Spinal cord (tissue), 10 donors: ENCODE results near the gene DGKH. TPM values are rescaled to one million over a fixed set of nuclear protein-coding genes. Genes with fewer than 3 reads are reported as not detected.
A peak's percentile ranks its signal among the peaks of the same experiment; 100 is the strongest.

Source experiments
- DNase-seq, 6 donors: peaks; one replicate each; pipeline versions ENCODE4 v3.0.0 to v3.0.0-alpha.2; 2013 to 2015; ENCODE audit warnings: low spot score in 6 of 6, low read depth in 4 of 6
- H3K27ac ChIP-seq: one replicate; pipeline ENCODE4 v1.5.1; 2013; ENCODE audit warnings: low read depth, low read length, control low read depth
- H3K27me3 ChIP-seq: one replicate; pipeline ENCODE4 v1.6.1; 2013; ENCODE audit warnings: low read length; ENCODE audit not compliant: control insufficient read depth, insufficient read depth
- H3K36me3 ChIP-seq: one replicate; pipeline ENCODE4 v1.6.1; 2013; ENCODE audit warnings: low read length; ENCODE audit not compliant: control insufficient read depth, insufficient read depth
- H3K4me1 ChIP-seq: one replicate; pipeline ENCODE4 v1.6.1; 2013; ENCODE audit warnings: low read length; ENCODE audit not compliant: control insufficient read depth, insufficient read depth
- H3K4me3 ChIP-seq: one replicate; pipeline ENCODE4 v1.5.1; 2013; ENCODE audit warnings: low read depth, low read length, control low read depth
- H3K9me3 ChIP-seq: one replicate; pipeline ENCODE4 v1.6.1; 2013; ENCODE audit warnings: low read length; ENCODE audit not compliant: control insufficient read depth, insufficient read depth
- WGBS: methylation state at CpG from one replicate; pipeline ENCODE4 v1.1.5; 2013; ENCODE audit warnings: missing lambda C conversion rate; ENCODE audit not compliant: insufficient coverage; 5-methylcytosine and 5-hydroxymethylcytosine counted together
- long read RNA-seq, 4 donors: transcript quantifications; one replicate each; lab custom pipeline, GENCODE V29; 2026
- polyA plus RNA-seq, 2 donors: library from polyadenylated mRNA; unstranded; fragments of 120-200 nt; gene quantifications; one replicate each; pipeline ENCODE4 v1.2.1, GENCODE V29; 2013; ENCODE audit not compliant: insufficient read length in 2 of 2
- total RNA-seq, 2 donors: library from RNA; depleted of rRNA in 1 of 2; stranded (reverse); fragments of 120-200 nt in 1 of 2; fragments of >200 nt in 1 of 2; gene quantifications; one replicate each; pipeline versions ENCODE4 v1.2.3 to v1.2.4, GENCODE V29; 2013 to 2014
- donor health status: healthy.

DGKH gene
- 10 to 100 TPM in 1 of 2 donors, 1 to 10 TPM in 1; 8.4 to 49.5 TPM for total RNA-seq
- polyA plus RNA-seq = 1 to 10 TPM; 3.8 to 4.2 TPM
- long read RNA-seq, donor 1 = 0 reads
- long read RNA-seq, donor 2 = 0 reads
- long read RNA-seq, donor 3 = 0 reads
- long read RNA-seq, donor 4 = 0 reads

GRCh38 chr13:42048342-42048683 is at the start of gene DGKH:
Gene DGKH (plus strand): TSS chr13:42048648. CDS start chr13:42048774, 126 bp downstream.
- H3K27ac ChIP-seq = peak within 1 kb of the TSS; percentile 73
- 0% methylated on average over 29 of the region's 32 CpGs for WGBS

GRCh38 chr13:42000846-42001245 is 47.6 kb upstream of the DGKH start:
- H3K27me3 ChIP-seq = no peaks in the 10 kb centered on the region
- no peaks in the 10 kb centered on the region for H3K9me3 ChIP-seq
- H3K4me3 ChIP-seq = no peak overlapping the region
- no peaks in the 10 kb centered on the region for H3K4me1 ChIP-seq
- H3K27ac ChIP-seq = no peak overlapping the region
- no CpG with 5 or more reads among the region's 2 CpGs for WGBS
- no peak for DNase-seq
- H3K36me3 ChIP-seq = no peaks in the 10 kb centered on the region

More at GRCh38 chr13:42048342-42048683, at the start of gene DGKH:
- no peak for DNase-seq
- H3K27me3 ChIP-seq = peaks cover 4% of the 10 kb centered on the region
- no peaks in the 10 kb centered on the region for H3K9me3 ChIP-seq
- H3K4me1 ChIP-seq = peaks cover 16% of the 10 kb centered on the region
- H3K4me3 ChIP-seq = peak within 1 kb of the TSS; percentile 70
- no peaks in the 10 kb centered on the region for H3K36me3 ChIP-seq

GRCh38 chr13:42001580-42001979 is 46.9 kb upstream of the DGKH start:
- H3K9me3 ChIP-seq = no peaks in the 10 kb centered on the region
- 48% methylated on average over 4 of the region's 6 CpGs for WGBS
- no peak for DNase-seq
- no peaks in the 10 kb centered on the region for H3K4me1 ChIP-seq
- H3K27me3 ChIP-seq = no peaks in the 10 kb centered on the region
- H3K27ac ChIP-seq = no peak overlapping the region
- no peaks in the 10 kb centered on the region for H3K36me3 ChIP-seq
- no peak overlapping the region for H3K4me3 ChIP-seq

DNA sequence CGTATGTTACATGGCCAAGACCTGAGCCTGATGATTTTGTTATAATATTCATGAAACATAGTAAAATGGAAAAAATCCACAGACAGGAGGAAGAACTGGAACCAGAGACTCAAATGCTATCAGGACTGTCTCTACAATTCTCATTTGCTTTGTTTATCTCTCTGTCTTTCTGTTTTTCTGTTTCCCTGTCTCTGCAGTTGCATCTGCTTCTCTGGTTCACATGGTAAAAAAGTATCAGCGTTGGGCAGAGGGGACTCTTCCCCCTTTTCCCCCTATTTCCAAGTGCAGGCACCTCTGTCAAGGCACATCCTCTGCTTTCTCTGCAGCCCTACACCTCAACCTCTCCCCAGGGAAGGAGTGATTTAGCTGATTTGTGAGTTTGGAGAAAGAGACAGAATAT is 46.4 kb upstream of the DGKH start:
- Histone ChIP-seq H3K36me3 (no peaks in the 10 kb centered on the region), H3K4me1 (no peaks in the 10 kb centered on the region), H3K4me3 (no peak overlapping the region), H3K9me3 (no peaks in the 10 kb centered on the region), H3K27ac (no peak overlapping the region), H3K27me3 (no peaks in the 10 kb centered on the region)
- WGBS = no CpG with 5 or more reads among the region's 2 CpGs
- DNase-seq = no peak

- DNase-seq = no peak
- Histone ChIP-seq H3K9me3 (no peaks in the 10 kb centered on the region), H3K36me3 (no peaks in the 10 kb centered on the region), H3K27ac (no peak overlapping the region), H3K4me1 (no peaks in the 10 kb centered on the region), H3K4me3 (no peak overlapping the region), H3K27me3 (no peaks in the 10 kb centered on the region)
- WGBS = no CpG with 5 or more reads among the region's 1 CpG
Observed at GRCh38 chr13:42007844-42008243, 40.6 kb upstream of the DGKH start.

DNA sequence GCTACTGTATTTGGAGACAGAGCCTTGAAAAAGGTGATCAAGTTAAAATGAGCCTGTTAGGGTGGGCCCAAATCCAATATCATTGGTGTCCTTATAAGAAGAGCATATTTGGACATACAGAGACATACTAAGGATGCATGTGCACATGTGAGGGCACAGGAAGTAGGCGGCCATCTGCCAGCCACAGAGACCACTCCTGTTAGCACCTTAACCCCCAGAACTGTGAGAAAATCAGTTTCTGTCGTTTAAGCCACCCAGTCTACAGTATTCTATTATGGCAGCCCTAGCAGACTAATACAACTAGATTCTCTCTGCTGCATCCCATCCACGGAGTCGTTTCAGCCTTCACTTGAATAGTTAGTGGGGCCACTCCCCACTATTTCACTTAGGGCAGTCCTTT is 39.4 kb upstream of the DGKH start:
- DNase-seq = no peak
- no peaks in the 10 kb centered on the region for H3K9me3 ChIP-seq
- no peaks in the 10 kb centered on the region for H3K27me3 ChIP-seq
- no peaks in the 10 kb centered on the region for H3K36me3 ChIP-seq
- H3K4me1 ChIP-seq = no peaks in the 10 kb centered on the region
- no peak overlapping the region for H3K4me3 ChIP-seq
- H3K27ac ChIP-seq = no peak overlapping the region
- 100% methylated on average over 4 of the region's 4 CpGs for WGBS

- no peak for DNase-seq
- H3K4me1 ChIP-seq = no peaks in the 10 kb centered on the region
- no peaks in the 10 kb centered on the region for H3K36me3 ChIP-seq
- 62% methylated on average over 12 of the region's 16 CpGs for WGBS
- no peak overlapping the region for H3K27ac ChIP-seq
- H3K27me3 ChIP-seq = no peaks in the 10 kb centered on the region
- no peaks in the 10 kb centered on the region for H3K9me3 ChIP-seq
- no peak overlapping the region for H3K4me3 ChIP-seq
Observed at GRCh38 chr13:42011601-42012350, 36.7 kb upstream of the DGKH start.

DNA sequence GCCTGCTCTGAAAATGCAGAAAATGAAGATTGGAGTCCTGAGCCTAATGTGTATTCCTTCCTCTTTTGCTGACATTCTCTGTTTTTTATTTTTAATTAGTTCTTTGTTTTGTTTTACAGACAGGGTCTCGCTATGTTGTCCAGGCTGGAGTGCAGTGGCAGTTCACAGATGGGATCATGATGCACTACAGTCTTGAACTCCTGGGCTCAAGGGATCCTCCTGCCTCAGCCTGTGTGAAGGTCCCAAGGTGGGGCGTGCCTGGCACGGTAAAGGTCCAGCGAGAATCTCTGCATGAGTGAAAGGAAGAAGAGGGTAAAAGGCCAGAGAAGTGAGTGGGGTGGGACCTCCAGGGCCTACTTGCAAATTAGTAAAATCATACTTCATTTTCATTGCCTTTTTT is 34.3 kb upstream of the DGKH start:
- Histone ChIP-seq H3K36me3 (no peaks in the 10 kb centered on the region), H3K4me1 (no peaks in the 10 kb centered on the region), H3K27me3 (no peaks in the 10 kb centered on the region), H3K27ac (no peak overlapping the region), H3K9me3 (no peaks in the 10 kb centered on the region), H3K4me3 (no peak overlapping the region)
- DNase-seq = no peak
- WGBS = 90% methylated on average over 1 of the region's 4 CpGs

GRCh38 chr13:42017264-42017663 is 31.2 kb upstream of the DGKH start:
- Histone ChIP-seq H3K27ac (no peak overlapping the region), H3K36me3 (no peaks in the 10 kb centered on the region), H3K9me3 (no peaks in the 10 kb centered on the region), H3K4me1 (no peaks in the 10 kb centered on the region), H3K27me3 (no peaks in the 10 kb centered on the region), H3K4me3 (no peak overlapping the region)
- DNase-seq = no peak
- WGBS = no CpG with 5 or more reads among the region's 2 CpGs

DNA sequence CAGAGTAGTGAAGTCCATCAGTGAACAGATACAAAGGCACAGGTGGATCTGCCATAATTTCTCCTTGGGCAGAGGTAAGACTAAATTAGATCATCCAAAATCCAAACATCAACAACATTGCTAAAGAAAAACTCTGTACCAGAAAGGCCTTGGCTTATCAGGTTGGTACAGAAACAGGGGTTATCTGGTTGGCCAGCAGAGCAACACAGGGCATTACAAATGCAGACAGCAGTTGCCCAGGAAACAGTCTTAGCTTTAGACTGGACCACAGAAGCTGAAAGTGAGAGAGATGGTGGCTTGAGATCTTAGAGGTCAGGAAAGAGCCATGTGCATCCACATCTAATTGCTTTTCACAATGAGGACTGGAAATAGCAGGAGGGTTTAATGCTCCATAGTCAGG is 26.6 kb upstream of the DGKH start:
- DNase-seq = no peak
- H3K4me1 ChIP-seq = no peaks in the 10 kb centered on the region
- H3K9me3 ChIP-seq = no peaks in the 10 kb centered on the region
- H3K27me3 ChIP-seq = no peaks in the 10 kb centered on the region
- H3K27ac ChIP-seq = no peak overlapping the region
- no peaks in the 10 kb centered on the region for H3K36me3 ChIP-seq
- H3K4me3 ChIP-seq = no peak overlapping the region
